Measurements from ENCODE around the gene BSCL2.
"Not testable (repeated sequence)": the region's sequence is repeated elsewhere in the genome, so short reads cannot be mapped to it uniquely, and the experiment has no call there.

The BSCL2 gene

GRCh38 chr11:62716816-62717215, 9.6 kb upstream of the BSCL2 start:
- DNase-seq = no peak

GRCh38 chr11:62716206-62716605, 9.0 kb upstream of the BSCL2 start:
- DNase-seq = no peak

GRCh38 chr11:62715150-62716130, 8.2 kb upstream of the BSCL2 start:
- DNase-seq = no peak

GRCh38 chr11:62713343-62713742, 6.1 kb upstream of the BSCL2 start:
- no peak for DNase-seq

- DNase-seq = no peak
These were observed 5.6 kb upstream of the BSCL2 start for GRCh38 chr11:62712861-62713260.

GRCh38 chr11:62712276-62712812, 5.1 kb upstream of the BSCL2 start:
- DNase-seq = no peak

- DNase-seq = peak; percentile 56
These were observed 2.7 kb upstream of the BSCL2 start for GRCh38 chr11:62710001-62710345.

- peak; percentile 100 for DNase-seq
These were observed 2.2 kb upstream of the BSCL2 start for GRCh38 chr11:62709247-62710000.

- DNase-seq = peak; percentile 52
These were observed 1.6 kb upstream of the BSCL2 start for GRCh38 chr11:62708793-62709192.

GRCh38 chr11:62708392-62708791, 1.2 kb upstream of the BSCL2 start:
- DNase-seq = no peak

GRCh38 chr11:62706850-62707247, 375 bp downstream of the BSCL2 start:
- no peak for DNase-seq

GRCh38 chr11:62705880-62706849, 1.1 kb downstream of the BSCL2 start:
- peak; percentile 98 for DNase-seq

GRCh38 chr11:62705413-62705812, 1.8 kb downstream of the BSCL2 start:
- no peak for DNase-seq

- not testable (repeated sequence) for DNase-seq
These were observed 3.3 kb downstream of the BSCL2 start for GRCh38 chr11:62703921-62704320.

GRCh38 chr11:62702246-62702645, 5.0 kb downstream of the BSCL2 start:
- no peak for DNase-seq

GRCh38 chr11:62694455-62695167, 12.6 kb downstream of the BSCL2 start:
- DNase-seq = peak; percentile 77

GRCh38 chr11:62693624-62694023, 13.6 kb downstream of the BSCL2 start:
- not testable (repeated sequence) for DNase-seq

- DNase-seq = no peak
These were observed 17.6 kb downstream of the BSCL2 start, which contains the start of gene LRRN4CL for GRCh38 chr11:62689421-62690183. LRRN4CL (minus strand) TSS chr11:62689530; CDS start chr11:62688508, 1,022 bp downstream.

- no peak for DNase-seq
These were observed 18.7 kb downstream of the BSCL2 start for GRCh38 chr11:62688491-62688890.

- no peak for DNase-seq
These were observed 19.5 kb downstream of the BSCL2 start for GRCh38 chr11:62687508-62688396.
